AG10803 (cell line): ENCODE results near the gene ITGB6.

Experiments used
- DNase-seq: peaks from one replicate; pipeline ENCODE4 v3.0.0; 2010; ENCODE audit warnings: low read depth
- H3K4me3 ChIP-seq: 2 replicates; pipeline ENCODE4 v1.5.1; 2011; ENCODE audit warnings: mild to moderate bottlenecking, low read length, control low read depth
- TF ChIP-seq, protein P1 (sequence below): conservative IDR thresholded peaks from 2 replicates; pipeline ENCODE4 v1.5.1; 2011; ENCODE audit warnings: mild to moderate bottlenecking, low read length, control low read depth, inconsistent platforms

The ITGB6 gene

DNA sequence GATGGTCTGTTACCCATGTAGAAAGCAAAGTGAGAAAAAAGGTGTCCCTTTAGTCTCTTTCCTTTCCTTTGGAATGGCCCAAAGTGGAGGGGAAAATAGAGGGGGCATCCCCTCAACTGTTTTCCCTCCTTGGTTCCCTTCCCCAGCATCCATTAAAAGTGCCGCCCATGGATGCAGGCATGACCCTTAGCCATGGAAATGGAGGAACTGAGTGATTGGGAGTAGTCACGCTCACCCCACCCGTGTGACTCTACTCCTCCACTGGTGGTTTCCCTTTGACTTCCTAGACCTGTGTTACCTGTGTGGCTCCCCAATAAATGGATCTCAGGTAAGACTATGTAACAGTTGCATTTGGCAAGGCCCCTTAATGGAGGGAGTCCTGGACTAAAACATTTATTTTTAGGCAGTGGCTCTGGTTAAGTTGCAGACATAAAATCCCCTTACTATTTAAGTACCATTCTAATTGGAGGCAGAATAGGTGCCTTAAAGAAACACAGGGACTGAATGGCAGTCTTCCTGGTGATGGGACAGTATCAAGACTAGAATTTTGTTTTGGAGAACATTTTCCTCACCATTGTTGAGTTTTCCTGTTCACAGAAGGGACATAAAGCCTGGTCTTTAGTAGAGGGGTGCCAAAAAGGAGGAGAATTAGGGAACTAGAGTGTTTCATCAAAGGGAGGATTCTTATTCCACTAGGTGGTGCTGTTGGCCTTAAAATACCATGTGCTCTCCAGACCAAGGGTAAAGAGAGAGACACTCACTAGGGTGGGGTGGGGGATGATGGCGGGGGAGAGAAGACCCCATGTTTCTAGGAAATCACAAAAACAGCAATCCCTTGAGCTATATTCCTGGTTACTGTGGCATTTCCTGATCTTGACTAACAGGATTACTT is 112.0 kb downstream of the ITGB6 start:
- TF ChIP-seq, protein P1, sequence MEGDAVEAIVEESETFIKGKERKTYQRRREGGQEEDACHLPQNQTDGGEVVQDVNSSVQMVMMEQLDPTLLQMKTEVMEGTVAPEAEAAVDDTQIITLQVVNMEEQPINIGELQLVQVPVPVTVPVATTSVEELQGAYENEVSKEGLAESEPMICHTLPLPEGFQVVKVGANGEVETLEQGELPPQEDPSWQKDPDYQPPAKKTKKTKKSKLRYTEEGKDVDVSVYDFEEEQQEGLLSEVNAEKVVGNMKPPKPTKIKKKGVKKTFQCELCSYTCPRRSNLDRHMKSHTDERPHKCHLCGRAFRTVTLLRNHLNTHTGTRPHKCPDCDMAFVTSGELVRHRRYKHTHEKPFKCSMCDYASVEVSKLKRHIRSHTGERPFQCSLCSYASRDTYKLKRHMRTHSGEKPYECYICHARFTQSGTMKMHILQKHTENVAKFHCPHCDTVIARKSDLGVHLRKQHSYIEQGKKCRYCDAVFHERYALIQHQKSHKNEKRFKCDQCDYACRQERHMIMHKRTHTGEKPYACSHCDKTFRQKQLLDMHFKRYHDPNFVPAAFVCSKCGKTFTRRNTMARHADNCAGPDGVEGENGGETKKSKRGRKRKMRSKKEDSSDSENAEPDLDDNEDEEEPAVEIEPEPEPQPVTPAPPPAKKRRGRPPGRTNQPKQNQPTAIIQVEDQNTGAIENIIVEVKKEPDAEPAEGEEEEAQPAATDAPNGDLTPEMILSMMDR = peak; percentile 40
- no peak overlapping the region for H3K4me3 ChIP-seq
- DNase-seq = peak; percentile 19

DNA sequence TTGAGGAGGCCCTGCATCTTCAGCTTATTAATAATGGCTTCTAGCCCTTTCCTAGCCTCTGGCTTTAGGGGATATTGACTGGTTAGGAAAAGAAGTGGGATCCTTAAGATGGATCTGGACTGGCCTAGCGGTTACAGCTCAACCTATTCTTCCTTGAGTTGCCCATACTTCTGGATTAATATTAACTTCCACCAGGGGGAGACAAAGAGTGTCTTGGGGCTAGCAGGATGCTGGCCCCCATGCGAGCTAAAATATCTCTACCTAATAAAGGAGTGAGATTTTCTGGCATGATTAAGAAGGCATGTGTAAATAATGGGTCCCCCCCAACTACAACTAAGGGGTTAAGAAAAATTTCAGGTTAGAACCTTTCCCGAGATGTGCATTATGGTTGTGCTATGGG is 114.4 kb downstream of the ITGB6 start:
- H3K4me3 ChIP-seq = no peak overlapping the region
- TF ChIP-seq, protein P1 = 0 out of 2 replicates have a peak, but pooled peaks have one; percentile 2
- DNase-seq = no peak

DNA sequence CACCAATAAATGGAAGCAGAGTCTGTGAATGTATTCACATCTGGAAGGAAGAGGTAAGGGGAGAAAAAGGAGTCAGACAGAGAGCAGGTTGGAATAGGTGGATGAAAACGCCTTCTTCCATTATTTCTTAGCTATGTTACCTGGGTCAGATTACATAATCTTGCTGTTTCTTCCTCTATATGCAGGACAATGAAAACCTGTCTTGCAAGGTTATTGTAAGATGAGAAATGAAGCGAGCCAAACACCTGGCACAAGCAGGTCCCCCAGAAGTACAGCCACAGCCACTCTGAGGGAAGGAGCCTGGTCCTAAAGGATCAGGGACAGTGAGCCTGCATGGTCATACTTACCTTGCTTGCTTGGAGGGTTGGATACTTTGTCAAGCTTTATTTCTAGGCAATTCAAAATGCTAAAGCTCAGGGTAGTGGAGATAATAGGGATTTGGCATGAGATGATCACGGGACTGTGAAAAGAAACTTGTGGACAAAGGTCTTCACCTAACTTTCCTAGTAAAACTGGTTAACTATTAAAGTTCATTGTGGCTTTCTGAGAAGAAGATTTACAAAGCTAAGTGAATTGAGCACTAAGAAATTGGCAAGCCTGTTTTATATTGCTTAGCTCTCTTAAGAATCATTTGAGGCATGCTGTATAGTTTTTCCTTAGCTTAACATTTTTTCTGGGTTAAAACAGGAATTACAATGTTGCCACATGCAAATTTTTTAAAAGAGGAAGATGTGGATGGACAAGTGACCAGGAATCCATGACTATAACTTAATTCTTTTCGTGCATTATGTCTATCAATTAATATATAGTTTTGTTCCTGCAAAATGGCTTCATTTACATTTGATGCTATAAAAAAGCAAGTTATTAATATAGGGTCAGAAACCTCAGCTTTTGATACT is 121.9 kb downstream of the ITGB6 start:
- H3K4me3 ChIP-seq = no peak overlapping the region
- no peak for DNase-seq
- TF ChIP-seq, protein P1 = no peak

DNA sequence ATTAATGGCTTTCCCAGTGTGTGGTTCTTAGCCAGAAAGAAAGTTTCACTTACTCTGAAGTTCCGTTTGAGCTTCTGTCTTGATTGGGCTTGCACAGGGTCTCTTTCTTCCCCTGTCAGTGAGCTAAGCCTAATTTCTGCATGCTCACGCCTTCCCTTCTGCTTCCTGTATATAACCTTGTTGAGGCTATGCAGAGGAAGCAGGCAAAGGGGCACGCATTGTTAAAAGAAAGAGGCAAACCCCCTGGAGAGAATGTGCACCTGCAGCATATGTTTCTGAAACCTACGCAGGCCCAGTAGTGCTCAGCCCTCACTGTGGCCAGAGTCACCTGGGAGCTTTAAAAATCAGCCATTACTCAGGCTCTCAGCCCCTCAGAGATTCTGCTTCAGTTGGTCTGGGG is 123.2 kb downstream of the ITGB6 start:
- DNase-seq = no peak
- TF ChIP-seq, protein P1 = no peak
- H3K4me3 ChIP-seq = no peak overlapping the region

DNA sequence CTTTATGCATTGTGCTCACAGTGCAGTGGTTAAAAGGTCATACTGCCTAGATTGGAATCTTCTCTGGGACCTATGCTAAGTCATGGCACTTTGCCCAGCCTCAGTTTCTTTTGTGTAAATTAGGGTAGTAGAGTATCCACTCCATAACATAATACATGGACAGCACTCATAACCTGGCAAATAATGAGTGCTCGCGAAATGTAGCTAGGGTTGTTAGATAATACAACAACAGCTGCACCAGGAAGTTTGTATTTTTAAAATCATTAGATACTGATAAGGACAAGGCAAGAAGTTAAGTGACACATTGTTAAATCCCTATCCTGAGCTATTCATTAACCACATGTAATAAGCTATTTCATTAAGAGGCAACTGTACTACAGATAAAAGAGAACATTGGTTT is 123.8 kb downstream of the ITGB6 start:
- TF ChIP-seq, protein P1 = no peak
- no peak for DNase-seq

DNA sequence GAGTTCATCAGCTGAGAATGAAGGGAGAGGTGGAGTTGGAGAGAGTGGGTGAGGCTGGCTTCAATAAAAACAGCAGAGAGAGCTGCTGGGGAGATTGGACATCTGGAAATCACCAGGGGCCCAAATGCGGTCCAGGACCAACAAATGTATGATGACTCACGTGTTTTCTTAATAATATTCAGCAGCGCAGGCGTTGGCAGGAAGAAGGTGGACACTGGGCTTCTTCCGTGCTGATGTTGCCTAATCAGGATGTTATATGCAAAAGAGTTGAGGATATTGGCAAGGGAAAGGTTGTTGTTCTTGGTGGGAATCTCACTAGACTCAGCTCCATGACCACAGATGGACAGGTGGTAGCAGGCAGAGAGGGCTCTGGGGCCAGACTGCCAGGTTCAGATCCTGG is 124.9 kb downstream of the ITGB6 start:
- peak; percentile 97 for DNase-seq
- no peak overlapping the region for H3K4me3 ChIP-seq
- TF ChIP-seq, protein P1 = no peak

More for the DNA sequence above, 123.8 kb downstream of the ITGB6 start:
- H3K4me3 ChIP-seq = no peak overlapping the region
